ENCODE data around the gene HPSE2.

The HPSE2 gene

DNA sequence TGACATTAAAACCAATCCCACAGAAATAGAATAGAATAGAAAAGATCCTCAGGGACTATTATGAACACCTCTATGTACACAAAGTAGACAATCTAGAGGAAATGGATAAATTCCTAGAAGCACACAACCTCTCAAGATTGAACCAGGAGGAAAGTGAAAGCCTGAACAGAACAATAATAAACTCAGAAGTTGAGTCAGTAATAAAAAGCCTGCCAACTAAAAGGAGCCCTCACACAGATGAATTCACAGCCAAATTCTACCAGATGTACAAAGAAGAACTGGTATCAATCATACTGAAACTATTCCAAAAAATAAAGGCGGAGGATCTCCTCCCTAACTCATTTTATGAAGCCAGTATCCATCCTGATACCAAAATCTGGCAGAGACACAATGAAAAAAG, 568.6 kb downstream of the HPSE2 start:
- DNase-seq: no peak

DNA sequence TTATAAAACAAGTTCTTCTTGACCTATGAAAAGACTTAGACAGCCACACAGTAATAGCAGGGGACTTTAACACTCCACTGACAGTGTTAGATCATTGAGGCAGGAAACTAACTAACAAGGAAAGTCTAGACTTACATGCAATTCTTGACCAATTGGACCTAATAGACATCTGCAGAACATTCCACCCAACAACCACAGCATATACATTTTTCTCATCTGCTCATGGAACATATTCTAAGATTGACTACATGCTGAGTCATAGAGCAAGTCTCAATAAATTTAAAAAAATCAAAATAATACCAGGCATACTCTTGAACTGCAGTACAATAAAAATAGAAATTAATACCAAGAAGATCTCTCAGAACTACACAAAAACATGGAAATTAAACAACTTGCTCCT, 569.4 kb downstream of the HPSE2 start:
- no peak for DNase-seq

DNA sequence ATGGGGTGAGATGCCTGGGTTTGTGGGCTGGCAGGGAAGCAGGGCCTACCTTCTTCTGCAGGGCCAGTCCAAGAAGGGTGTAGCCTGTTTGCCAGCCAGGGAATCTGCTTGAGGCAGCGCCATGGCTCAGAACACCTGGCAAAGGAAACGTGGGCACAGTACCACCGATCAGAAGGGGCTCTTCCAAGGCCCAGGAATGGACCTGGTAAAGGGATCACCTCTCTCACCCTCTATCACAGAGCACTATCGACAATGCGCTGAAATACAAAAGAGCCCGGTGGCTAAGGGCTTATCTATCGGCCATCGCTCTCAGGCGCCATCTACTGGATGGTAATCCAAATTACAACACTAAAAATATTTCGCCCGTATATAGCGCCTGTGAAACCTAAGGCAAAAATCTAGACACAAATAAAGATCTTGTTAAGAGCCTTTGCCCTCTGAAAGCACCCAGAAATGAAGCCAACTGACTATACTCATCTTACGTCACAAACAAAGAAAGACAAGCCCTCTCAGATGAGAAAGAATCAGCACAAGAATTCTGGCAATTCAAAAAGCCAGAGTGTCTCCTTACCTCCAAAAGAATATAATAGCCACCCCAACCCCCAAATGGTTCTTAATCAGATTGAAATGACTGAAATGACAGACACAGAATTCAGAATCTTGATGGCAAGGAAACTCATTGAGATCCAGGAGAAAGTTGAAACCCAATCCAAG, 571.2 kb downstream of the HPSE2 start:
- DNase-seq: peak; percentile 35

DNA sequence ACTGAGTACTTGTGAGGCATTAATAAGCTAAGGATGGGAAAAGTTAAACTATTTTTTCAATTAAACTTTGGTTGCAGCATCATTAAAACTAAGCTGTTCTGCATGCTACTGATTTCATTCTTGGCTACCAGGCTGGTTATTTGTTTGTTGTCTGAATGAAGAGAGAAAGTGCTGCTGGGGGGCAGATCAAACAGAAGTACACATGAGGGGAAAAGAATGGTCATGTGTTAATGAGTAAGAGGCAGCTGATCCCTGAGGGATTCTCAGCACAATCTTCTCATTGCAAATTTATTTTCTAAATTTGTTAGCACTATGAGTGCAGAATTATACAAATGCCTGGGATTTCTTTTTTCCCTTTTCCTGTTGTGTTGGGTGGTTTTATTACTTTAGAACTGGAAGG, 575.7 kb downstream of the HPSE2 start:
- no peak for DNase-seq

DNA sequence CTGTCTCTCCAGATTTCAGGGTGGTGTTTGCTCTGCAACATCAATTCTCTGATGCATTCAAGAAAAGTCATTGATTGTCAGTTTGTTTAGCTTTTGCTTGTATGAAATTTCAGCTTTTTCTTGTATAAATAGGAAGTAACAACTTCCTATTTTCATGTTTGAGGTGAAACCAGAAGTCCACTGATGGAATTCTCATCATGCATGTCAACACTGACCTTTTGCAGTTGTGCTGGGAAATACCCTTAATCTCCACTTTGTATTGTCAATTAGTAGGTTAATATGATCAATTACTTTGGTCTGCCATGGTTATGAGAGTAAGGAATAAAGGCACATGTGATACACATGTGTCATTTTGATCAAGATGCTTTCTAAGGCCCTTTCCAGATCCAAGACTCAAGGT, 580.2 kb downstream of the HPSE2 start:
- DNase-seq: no peak

DNA sequence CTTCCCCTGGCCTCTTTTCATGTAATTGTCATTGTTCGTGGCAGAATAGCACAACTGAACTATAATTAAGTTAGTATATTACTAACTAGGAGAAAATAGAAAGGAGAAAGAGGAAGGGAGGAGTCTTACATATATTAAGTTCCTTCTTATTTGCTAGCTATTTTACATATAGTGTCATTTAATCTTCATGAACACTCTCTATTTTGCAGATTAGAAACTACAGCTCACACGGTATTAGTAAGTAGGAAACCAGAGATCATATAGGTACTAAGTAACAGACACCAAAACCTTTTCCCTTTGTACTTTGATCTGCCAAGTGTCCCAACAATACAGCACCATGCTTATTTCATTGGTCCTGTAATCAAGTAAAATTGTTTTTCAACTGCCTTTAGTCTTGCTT, 586.5 kb downstream of the HPSE2 start:
- DNase-seq: no peak

DNA sequence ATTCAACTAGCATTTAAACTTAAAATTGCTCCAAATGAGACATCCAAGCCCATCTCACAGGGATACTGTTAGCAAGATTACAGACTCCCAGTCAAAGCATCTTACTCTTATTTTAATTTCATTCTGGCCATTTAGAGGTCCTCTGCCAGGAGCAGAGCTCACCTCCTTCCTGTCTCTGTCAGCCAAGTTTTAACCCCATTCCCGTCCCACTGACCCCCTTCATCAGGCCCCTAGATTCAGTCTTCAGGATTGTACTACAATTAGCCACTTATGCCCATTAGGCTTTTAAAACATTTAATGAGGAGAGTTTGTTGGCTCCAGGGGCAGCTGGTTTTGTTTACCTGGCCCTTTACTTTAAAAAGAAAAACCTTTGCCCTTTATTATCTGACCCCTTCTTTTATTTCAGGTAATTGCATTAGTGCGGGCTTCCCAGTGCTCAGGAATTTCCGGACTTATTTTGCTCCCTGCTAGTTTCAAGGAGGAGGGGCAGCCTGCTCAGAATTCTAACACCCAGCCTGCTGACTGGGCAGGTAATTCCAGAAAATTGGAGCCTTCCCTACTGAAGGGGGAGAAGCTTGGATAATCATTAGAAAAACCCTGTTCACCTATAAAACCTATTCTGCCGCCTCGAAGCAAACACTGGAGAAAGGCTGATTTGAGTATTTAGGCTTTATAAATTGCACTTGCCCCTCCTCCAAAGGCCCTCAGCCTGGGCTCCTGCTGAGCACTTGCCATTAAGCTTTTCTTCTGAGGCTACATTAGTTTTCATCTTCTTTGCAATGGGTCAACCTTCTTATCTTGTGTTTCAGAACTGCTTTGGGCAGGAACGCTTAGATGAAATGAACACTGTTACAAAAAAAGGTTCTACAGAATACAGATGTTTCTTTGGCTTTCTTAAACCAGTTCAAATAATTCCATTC, 588.4 kb downstream of the HPSE2 start:
- no peak for DNase-seq

DNA sequence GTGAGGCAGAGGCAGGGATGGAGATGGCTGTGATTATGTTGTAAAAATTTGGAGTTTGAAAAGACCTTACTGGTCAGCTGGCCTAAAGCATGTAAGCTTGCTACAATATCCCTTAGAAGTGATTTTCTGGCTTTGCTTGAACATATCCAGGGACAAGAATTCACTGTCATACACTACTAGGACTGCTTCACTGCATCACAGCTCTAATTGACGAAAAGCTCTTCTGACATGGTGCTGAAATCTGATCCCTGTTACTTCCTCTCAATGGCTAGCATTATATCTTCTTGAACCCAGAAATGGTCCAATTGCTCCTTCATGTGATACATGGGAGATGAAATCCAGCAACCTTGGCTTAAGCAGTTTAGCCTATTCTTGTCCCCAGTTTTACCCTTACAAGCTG, 591.2 kb downstream of the HPSE2 start:
- DNase-seq: no peak

DNA sequence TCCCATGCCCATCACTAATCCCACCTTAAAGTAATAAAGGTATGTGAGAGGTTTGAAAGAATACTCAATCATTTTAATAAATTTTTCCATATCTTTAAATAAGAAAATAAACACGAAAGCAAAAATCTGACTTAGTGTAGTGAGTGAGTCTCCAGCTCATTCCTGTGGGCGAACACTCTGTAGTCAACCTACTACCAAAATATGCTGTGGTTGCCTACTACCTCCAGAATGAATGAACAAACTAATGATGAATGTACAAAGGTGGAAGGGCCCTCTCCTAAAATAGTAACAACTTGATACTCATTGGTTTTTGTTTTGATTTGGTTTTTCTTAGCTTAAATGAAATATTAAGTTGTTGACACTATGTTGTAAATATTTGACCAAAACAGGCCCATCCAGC, 593.4 kb downstream of the HPSE2 start:
- DNase-seq: no peak

DNA sequence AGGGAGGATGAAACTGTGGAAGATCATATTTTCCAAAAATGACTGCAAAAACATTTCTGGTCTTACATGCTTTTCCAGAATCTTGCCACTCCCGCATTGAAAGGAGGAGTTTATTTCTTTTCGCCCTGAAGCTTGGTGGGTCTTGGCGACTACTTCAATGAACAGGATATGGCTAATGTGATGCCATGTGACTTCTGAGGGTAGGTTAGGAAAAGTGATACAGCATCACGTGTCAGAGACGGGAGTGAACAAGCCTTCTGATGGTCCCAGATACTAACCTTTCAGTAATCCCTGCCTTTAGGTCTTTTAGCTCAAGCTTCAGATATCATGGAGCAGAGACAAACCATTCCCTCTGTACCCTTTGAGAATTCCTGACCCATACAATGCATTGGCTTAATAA, 596.7 kb downstream of the HPSE2 start:
- DNase-seq: no peak

DNA sequence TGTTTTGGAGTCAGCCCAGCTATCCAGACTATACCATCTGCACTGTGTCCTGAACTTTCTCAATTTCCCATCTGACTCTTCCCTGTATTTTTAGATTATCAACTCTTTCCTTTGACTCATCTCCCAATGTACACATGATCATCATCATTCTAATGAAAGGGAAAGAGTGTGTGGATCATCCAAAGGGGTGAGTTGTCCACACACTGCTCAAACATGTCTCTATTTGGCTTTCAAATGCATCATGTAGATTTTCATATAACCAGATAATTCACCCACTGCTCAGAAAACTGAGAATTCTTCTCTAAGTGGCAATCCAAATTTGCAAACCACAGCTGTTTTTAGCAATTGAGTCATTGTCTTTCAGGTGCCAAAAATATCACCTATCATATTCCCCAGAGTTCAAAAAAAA, 598.7 kb downstream of the HPSE2 start:
- DNase-seq: no peak

DNA sequence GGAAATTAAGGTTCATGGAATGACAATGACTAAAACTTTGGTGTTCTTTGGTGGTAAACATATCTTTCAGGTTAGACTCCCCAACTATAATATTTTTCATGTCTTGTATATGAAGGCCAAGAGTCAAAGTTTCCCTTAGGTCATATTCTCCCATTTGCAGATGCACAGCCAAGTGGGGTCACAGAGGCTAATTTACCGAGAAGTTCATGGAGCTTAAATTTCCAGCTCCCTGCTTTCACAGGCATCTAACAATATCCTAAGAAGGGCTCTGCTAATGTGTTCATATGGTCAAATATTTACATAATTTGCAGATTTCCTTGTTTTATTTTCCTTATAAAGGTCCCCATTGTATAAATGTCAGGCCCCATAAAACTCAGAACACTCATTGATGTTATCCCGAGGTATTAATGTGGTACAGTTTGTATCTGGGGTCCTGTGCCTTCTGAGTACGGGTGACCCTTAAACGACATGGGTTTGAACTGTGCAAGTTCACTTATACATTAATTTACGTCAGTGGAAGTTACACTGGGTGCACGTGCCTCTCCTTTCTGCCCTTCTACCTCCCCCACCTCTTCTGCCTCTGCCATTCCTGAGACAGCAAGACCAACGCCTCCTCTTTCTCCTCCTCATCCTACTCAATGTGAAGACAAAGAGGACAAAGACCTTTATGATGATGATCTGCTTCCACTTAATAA, 603.0 kb downstream of the HPSE2 start:
- no peak for DNase-seq

DNA sequence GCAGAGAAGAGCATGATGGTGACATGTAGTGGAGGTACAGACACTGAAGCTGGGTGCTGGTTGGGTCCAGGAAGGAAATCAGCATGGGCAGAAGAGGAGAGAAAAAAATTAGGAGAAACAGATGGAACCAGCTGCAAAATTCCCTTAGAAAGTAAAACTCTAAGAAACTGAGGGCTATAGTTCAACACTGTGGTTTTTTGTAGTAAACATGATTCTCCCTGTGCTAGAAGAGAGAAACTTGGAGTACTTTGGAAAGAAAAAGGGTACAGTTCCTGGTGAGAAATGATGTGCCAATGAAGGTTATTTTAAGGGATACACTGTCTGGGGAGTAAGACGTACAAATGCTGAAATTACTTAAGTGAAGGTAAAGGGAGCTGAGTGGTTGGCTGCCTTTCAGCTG, 607.4 kb downstream of the HPSE2 start:
- no peak for DNase-seq

DNA sequence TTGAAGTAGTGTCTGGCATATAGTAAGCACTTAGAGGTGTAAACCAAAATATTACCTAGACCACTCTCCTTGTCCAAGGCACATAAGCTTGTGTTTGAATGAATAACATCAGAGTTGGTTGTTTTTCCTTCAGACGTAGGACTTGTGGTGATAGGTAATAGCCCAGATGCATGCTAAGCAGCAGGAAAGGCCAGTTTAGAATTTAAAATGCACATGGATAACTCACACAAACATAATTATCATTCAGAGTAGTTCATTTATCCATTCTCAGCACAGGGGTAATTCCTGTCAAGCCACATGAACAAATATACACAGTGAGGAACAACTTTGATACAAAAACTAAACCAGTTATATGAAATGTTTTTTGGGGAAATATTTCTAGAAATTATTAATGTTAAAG, 607.9 kb downstream of the HPSE2 start:
- no peak for DNase-seq

DNA sequence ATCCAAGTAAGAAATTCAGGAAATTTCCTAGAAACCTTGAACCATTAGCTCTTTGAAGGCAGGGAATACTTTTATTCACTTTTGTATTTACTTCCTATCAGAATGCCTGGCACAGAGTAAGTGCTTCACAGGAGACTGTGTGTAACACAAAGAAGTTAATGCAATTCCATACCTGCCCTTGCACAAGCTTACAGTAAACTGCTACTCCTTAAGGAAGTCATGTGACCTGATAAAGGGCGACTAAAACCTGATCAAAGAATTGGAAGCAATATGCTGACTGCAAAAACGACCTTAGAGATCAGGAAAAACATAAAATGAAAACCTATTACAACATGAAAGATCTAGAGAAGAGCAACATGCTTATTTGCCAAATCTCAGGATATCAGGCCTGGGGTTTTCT, 610.7 kb downstream of the HPSE2 start:
- DNase-seq: no peak

DNA sequence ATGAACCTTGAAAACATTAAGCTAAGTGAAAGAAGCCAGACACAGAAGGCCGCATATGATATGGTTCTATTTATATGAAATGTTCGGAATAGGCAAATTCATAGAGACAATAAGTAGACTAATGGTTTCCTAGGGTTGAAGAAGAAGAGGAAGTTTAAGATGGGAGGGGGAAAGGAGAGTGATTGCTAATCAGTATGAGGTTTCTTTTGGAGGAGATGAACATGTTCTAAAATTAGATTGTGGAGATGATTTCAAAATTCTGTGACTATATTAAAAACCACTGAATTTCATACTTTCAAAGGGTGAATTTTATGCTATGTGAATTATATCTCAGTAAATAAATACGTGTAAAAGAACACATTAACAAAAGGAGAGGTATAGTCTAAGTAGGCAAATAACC, 612.5 kb downstream of the HPSE2 start:
- DNase-seq: no peak

DNA sequence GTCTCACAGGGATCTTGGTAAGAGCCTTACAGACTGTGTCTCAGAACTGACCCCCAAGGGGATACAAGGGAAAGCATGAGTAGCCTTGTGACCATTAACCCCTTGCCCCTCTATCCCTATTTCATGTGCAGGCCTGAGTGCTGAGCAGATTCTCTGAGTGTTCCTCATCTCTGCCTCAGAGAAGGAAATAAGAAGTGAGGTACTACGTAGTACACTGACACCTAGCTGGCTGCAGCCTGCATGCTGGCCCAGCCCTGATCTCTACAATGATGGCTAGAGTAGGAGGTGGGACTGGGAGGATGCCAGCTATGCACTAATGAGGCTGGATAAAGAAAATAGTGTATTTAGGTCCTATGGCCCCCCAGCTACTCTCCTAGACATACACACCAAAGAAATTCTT, 614.0 kb downstream of the HPSE2 start:
- no peak for DNase-seq

DNA sequence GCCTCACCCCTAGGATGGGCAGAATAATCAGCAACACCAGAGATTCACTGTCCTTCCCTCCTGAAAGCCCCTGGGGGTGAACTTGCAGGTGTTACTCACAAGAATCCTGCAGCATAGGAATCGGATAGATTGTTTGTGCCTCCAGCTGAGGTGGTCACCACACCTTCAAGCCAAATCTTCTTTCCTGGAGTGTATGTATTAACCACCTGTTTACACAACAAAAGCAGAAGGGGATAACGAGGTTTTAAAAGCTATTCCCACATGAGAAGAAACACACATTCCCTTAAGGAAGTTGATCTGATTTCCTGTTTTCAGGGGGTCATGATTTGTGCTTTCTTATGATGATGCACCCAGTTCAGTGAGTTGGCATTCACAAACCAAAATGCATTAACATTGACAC, 615.1 kb downstream of the HPSE2 start:
- DNase-seq: no peak

DNA sequence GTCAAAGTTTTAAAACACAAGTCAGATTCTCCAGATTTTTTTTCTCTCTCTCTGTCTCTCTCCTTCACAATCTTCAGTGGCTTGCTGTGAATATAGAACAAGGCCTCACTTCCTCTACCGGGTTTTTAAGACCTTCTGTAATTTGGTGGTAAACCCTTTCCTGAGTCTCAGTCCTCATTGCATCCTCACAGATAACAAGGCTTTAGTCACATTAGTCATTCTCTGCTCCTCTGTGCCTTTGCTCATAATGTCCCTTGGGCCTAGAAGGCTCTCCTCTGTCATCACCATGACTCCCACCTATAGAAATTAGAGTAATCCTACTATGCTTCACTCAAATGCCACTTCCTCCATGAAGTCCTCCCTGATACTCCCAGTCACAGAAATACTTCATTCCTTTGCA, 616.2 kb downstream of the HPSE2 start:
- no peak for DNase-seq

DNA sequence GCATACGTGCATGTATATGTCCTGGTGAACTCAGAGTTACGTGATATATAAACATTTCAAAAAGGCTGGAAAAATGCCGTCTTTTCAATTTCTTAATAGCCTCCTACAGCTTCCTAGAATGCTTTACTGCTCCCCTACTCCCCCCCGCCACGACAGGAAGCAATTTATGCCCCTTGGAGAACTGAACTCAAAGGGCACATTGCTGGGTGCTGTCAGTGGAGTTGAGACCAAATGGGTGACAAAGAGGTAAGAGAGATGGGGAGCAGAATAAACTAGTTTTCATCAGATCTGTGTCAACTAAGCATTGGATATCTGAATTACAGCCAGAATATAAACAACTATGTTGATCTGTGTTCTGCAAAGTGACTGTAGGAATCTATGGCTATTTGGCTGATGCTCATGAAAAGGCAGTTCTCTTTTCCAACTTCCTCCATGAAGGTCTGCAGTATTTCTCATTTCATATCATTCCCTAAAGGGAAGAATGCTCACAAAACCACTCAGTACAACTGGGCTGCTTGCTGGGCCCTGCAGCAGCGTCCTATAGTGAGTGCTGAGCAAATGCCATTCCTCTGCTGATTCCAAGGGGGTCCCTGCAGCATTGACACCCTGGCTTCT, 617.6 kb downstream of the HPSE2 start:
- DNase-seq: no peak

DNA sequence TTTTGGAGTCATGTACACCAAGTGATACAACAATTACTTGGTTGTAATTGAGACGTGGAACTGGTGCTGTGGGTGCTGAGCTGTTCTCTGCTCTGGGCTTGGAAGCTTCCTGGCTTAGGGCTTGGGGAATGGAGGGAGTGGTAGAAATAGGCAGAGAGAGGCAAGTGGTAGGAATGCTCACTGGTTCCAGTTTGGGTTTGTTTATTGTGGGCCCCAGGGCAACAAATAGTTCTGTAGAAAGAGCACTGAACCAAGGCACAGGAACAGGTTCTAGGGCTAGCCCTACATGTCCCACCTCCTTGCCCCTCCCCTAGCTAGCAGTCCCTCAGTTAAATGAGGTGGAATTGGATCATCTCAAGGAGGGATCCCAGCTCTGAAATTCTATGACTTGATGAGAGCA, 622.2 kb downstream of the HPSE2 start:
- DNase-seq: no peak

DNA sequence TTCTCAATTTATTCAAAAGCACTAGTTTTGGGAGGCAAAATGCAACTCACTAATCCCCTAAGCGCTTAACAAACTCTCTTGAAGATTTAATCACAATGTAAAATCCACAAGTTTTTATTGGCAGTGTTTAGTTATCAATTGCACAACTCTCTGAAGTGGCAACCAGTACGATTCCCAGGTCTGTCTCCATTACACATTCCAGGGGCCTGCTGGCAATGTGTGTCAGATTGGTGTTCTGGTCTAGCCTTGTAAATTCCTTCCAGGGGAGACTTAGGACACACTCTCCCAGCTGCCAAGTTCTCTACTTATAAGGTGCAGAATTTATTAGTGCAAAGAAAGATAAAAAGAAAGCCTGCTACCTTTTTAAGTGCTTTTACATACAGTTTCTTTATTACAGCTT, 624.2 kb downstream of the HPSE2 start:
- no peak for DNase-seq

DNA sequence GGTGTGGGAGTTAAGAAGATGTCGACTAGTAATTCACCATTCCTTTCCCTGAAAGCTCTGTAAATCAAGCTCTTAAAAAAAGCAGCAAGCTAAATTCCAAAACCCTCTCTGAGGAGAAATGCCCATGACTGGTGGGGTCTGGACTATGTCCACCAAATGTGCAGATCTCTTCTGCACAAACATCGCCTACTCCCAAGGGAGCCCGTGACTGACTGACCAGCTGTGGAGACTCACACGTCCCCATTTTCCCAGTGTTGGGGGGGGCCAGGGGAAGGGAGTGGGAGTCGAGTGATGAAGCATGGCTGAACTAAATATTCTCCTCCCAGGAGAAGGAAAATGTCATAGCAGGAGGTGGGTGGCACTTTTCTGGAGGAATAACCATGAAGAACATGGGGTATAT, 624.8 kb downstream of the HPSE2 start:
- DNase-seq: no peak
